ENCODE results near the gene DDX27.

Gene DDX27

DNA sequence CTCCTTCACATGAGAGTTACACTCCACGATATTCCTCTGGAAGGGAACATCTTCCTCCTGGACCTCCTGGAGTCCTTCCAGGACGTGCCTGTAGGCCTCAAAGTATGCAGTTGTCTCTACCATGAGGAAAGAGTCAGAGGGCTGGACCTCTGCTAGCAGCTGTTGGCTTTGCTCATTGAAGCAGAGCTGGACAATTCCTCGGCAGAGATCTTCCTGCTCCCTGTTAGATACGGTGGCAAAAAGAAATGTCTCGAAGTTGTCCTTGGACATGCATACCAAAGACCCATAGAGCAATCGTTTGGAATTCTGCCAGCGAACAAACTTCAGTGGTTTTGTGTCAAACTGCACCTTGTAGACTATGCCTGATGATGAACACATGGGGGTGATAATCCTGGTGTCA, 51.0 kb downstream of the DDX27 start:
- ChIA-PET POLR2A (no interaction called here), CTCF (no interaction called here)
- no peak for TF ChIP-seq LEF1 (IDR thresholded peaks at IDR 0.05; ENCODE audit: borderline replicate concordance)
- TF ChIP-seq CTBP1 (IDR thresholded peaks at IDR 0.05; ENCODE audit: borderline replicate concordance), result no peak
- TF ChIP-seq SP1 (IDR thresholded peaks at IDR 0.05), result no peak
- no peak for TF ChIP-seq HDGF (IDR thresholded peaks at IDR 0.05; ENCODE audit: borderline replicate concordance)
- TF ChIP-seq, protein P1, sequence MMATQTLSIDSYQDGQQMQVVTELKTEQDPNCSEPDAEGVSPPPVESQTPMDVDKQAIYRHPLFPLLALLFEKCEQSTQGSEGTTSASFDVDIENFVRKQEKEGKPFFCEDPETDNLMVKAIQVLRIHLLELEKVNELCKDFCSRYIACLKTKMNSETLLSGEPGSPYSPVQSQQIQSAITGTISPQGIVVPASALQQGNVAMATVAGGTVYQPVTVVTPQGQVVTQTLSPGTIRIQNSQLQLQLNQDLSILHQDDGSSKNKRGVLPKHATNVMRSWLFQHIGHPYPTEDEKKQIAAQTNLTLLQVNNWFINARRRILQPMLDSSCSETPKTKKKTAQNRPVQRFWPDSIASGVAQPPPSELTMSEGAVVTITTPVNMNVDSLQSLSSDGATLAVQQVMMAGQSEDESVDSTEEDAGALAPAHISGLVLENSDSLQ (IDR thresholded peaks at IDR 0.05), result no peak
- no peak for TF ChIP-seq BHLHE40 (IDR thresholded peaks at IDR 0.05; ENCODE audit: borderline replicate concordance)
- no peak for TF ChIP-seq ARNT (IDR thresholded peaks at IDR 0.05)
- no peak for TF ChIP-seq ELF4 (IDR thresholded peaks at IDR 0.05)
- no peak for DNase-seq (ENCODE audit: extremely low spot score)

DNA sequence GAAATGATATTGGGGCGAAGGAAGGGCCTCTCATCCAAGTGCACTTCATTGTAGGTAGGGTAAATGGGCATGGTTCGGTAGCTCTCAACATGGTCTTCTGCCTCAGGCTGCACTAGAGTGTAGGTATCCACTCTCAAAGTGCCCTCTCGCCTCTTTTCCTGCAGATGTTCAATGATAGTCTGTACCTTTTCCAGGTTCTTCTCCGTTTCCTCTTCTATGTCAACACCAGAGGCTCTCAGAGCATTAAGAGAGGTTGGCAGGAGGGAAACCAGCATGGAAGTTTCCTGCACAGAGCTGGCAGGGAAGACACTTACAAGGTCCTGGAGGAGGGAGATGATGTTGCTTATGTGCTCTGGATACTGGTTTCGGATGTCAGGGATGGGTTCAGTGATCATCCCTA, 51.5 kb downstream of the DDX27 start:
- ChIA-PET CTCF (interaction anchor here (0.8 kb wide), 1 partner anchor 24 kb away, joined by 3 read pairs; no protein-coding TSS in a partner anchor), POLR2A (no interaction called here)
- TF ChIP-seq ZNF384 (IDR thresholded peaks at IDR 0.05), result no peak
- TF ChIP-seq ARNT (IDR thresholded peaks at IDR 0.05), result no peak
- TF ChIP-seq HDGF (IDR thresholded peaks at IDR 0.05; ENCODE audit: borderline replicate concordance), result no peak
- no peak for DNase-seq (ENCODE audit: extremely low spot score)

DNA sequence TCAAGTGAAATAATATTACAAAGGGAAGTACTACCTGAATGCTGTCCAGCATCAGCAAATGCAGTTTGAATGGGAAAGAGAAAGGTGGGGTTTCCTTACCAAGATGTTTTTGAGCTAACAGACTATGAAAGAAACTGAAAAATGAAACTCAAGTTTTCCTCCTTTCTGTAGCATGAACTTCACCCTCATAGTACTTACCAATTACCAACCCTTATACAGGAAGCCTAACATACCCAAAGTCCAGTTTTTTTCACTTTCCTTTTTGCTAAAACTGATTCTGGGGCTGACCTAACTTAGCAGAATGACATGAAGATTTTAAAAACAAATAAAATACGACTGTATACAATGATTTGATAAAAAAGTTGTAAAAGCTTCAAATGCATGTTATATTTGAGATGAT, 53.4 kb downstream of the DDX27 start:
- ChIA-PET CTCF (interaction anchor here (0.7 kb wide), 1 partner anchor 11 kb away, joined by 5 read pairs; no protein-coding TSS in a partner anchor), POLR2A (no interaction called here)

DNA sequence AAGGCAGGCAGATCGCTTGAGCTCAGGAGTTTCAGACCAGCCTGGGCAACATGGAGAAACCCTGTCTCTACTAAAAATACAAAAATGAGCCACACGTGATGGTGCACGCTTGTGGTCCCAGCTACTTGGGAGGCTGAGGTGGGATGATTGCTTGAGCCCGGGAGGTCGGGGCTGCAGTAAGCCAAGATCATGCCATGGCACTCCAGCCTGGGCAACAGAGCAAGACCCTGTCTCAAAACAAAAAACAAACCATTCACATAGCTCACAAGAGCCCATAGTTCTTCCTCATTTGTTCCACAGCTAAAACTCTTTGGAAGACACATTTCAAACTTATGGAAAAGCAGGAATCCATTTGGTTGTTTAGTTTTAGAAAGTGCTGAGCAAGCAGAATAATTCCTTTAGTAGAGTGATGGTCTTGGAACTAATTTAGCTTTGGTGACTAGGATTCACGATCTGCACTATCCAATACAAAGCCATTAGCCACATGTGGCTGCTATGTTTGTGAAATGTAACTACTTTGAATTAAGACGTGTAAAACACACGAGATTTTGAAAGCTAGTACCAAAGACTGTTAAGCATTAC, 54.6 kb downstream of the DDX27 start:
- ChIA-PET CTCF (no interaction called here), POLR2A (no interaction called here)
- no peak for DNase-seq (ENCODE audit: extremely low spot score)
- no peak for TF ChIP-seq SP1 (IDR thresholded peaks at IDR 0.05)
- TF ChIP-seq CTBP1 (IDR thresholded peaks at IDR 0.05; ENCODE audit: borderline replicate concordance), result no peak
- no peak for TF ChIP-seq FOXA1 (IDR thresholded peaks at IDR 0.05)
- no peak for TF ChIP-seq ZNF384 (IDR thresholded peaks at IDR 0.05)
- TF ChIP-seq SUZ12 (IDR thresholded peaks at IDR 0.05), result no peak
- no peak for TF ChIP-seq NFRKB (IDR thresholded peaks at IDR 0.05)
- TF ChIP-seq BHLHE40 (IDR thresholded peaks at IDR 0.05; ENCODE audit: borderline replicate concordance), result no peak
- no peak for TF ChIP-seq L3MBTL2 (conservative IDR thresholded peaks at IDR 0.05)
- TF ChIP-seq FOXK2 (IDR thresholded peaks at IDR 0.05), result no peak
- TF ChIP-seq FOXM1 (IDR thresholded peaks at IDR 0.05; ENCODE audit: borderline replicate concordance), result no peak
- no peak for TF ChIP-seq ARNT (IDR thresholded peaks at IDR 0.05)
- TF ChIP-seq, protein P1 (IDR thresholded peaks at IDR 0.05), result no peak
- TF ChIP-seq TARDBP (IDR thresholded peaks at IDR 0.05), result no peak
- no peak for TF ChIP-seq ELF4 (IDR thresholded peaks at IDR 0.05)
- TF ChIP-seq HDGF (IDR thresholded peaks at IDR 0.05; ENCODE audit: borderline replicate concordance), result no peak

More for the DNA sequence above, 53.4 kb downstream of the DDX27 start:
- TF ChIP-seq HDGF (IDR thresholded peaks at IDR 0.05; ENCODE audit: borderline replicate concordance) (no peak), TARDBP (IDR thresholded peaks at IDR 0.05) (no peak), BHLHE40 (IDR thresholded peaks at IDR 0.05; ENCODE audit: borderline replicate concordance) (no peak), ZNF384 (IDR thresholded peaks at IDR 0.05) (no peak), FOXM1 (IDR thresholded peaks at IDR 0.05; ENCODE audit: borderline replicate concordance) (no peak), ARNT (IDR thresholded peaks at IDR 0.05) (no peak), FOXA1 (IDR thresholded peaks at IDR 0.05) (no peak), SUZ12 (IDR thresholded peaks at IDR 0.05) (no peak), LEF1 (IDR thresholded peaks at IDR 0.05; ENCODE audit: borderline replicate concordance) (no peak), SP1 (IDR thresholded peaks at IDR 0.05) (no peak), L3MBTL2 (conservative IDR thresholded peaks at IDR 0.05) (no peak), FOXK2 (IDR thresholded peaks at IDR 0.05) (no peak), CTBP1 (IDR thresholded peaks at IDR 0.05; ENCODE audit: borderline replicate concordance) (no peak), NFRKB (IDR thresholded peaks at IDR 0.05) (no peak)
- TF ChIP-seq, protein P1 (IDR thresholded peaks at IDR 0.05), result no peak
- no peak for DNase-seq (ENCODE audit: extremely low spot score)

DNA sequence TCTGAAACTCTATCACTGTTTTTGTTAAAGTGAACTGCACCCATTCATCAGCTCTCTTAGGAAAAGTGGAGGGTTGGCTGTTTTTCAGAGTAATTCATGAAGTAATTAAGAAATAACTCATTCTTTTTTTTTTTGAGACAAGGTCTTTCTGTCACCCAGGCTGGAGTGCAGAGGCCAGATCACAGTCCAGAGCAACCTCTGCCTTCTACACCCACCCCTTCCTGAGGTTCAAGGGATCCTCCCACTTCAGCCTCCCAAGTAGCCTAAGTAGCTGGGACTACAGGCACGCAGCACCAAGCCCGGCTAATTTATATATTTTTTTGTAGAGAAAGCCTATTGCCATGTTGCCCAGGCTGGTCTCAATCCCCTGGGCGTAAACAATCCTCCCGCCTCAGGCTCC, 56.0 kb downstream of the DDX27 start:
- DNase-seq (ENCODE audit: extremely low spot score), result no peak
- ChIA-PET CTCF (no interaction called here), POLR2A (no interaction called here)
- TF ChIP-seq CTBP1 (IDR thresholded peaks at IDR 0.05; ENCODE audit: borderline replicate concordance), result no peak
- TF ChIP-seq HDGF (IDR thresholded peaks at IDR 0.05; ENCODE audit: borderline replicate concordance), result no peak
- no peak for TF ChIP-seq FOXA1 (IDR thresholded peaks at IDR 0.05)
- TF ChIP-seq SUZ12 (IDR thresholded peaks at IDR 0.05), result no peak
- no peak for TF ChIP-seq ZNF384 (IDR thresholded peaks at IDR 0.05)
- TF ChIP-seq LEF1 (IDR thresholded peaks at IDR 0.05; ENCODE audit: borderline replicate concordance), result no peak
- no peak for TF ChIP-seq TARDBP (IDR thresholded peaks at IDR 0.05)
- TF ChIP-seq FOXM1 (IDR thresholded peaks at IDR 0.05; ENCODE audit: borderline replicate concordance), result no peak
- TF ChIP-seq, protein P1 (IDR thresholded peaks at IDR 0.05), result no peak
- TF ChIP-seq ARNT (IDR thresholded peaks at IDR 0.05), result no peak

DNA sequence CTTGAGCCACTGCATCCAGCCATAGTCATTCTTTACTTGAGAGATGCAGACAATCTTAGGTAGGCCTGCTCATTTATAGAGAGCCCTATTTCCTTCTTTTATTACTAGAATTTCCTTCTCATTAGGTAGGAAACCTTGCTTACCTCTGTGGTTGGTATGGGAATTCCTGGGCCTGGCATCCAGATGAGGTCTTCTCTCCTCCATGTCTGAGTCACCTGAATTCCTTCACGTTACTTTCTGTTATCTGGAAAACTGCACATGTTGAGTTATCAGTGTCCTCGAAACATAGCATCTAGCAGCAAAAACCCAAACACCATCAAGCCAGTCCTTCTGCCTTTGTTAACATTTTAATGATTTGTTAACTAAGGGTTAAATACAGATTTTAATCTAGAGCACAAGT, 56.4 kb downstream of the DDX27 start:
- CTCF ChIA-PET, result interaction anchor here (0.9 to 1.3 kb wide), 4 partner anchors 29 to 210 kb away, joined by 3 to 4 read pairs (median 3); no protein-coding TSS in a partner anchor
- POLR2A ChIA-PET, result interaction anchor here (1.3 kb wide), 1 partner anchor 10 kb away, joined by 3 read pairs; no protein-coding TSS in a partner anchor
- DNase-seq (ENCODE audit: extremely low spot score), result no peak
- TF ChIP-seq FOXA1 (IDR thresholded peaks at IDR 0.05) (no peak), LEF1 (IDR thresholded peaks at IDR 0.05; ENCODE audit: borderline replicate concordance) (no peak), FOXK2 (IDR thresholded peaks at IDR 0.05) (no peak), BHLHE40 (IDR thresholded peaks at IDR 0.05; ENCODE audit: borderline replicate concordance) (no peak), L3MBTL2 (conservative IDR thresholded peaks at IDR 0.05) (no peak), CTBP1 (IDR thresholded peaks at IDR 0.05; ENCODE audit: borderline replicate concordance) (no peak), ZNF384 (IDR thresholded peaks at IDR 0.05) (no peak), HDGF (IDR thresholded peaks at IDR 0.05; ENCODE audit: borderline replicate concordance) (no peak), TARDBP (IDR thresholded peaks at IDR 0.05) (no peak), NFRKB (IDR thresholded peaks at IDR 0.05) (no peak), SUZ12 (IDR thresholded peaks at IDR 0.05) (no peak), FOXM1 (IDR thresholded peaks at IDR 0.05; ENCODE audit: borderline replicate concordance) (no peak)
